ENCODE results near the gene KANK4. TPM values are rescaled to one million over a fixed set of nuclear protein-coding genes. Genes with fewer than 3 reads are reported as not detected.

The KANK4 gene
- total RNA-seq, 2 donors from 2014 or later: 0.46 to 0.70 TPM

DNA sequence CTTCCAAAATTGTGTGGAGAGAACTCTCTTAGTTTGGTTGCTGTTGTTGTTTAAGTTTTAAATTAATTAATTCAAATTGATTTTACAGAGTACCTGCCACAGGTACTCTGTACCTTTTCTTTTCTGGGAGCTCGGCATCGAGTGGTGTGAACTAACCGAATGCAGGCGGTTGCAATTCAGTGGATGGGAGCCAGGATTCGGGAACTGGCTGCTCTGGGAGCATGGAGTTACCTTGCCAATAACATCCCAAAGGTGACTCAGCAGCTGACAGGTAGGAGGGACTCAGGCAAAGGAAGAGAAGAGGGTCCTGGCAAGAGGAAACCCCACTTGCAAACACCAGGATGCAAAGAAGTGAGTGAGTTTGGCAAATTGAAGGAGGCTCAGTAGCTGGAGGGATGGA is 24.7 kb upstream of the KANK4 start:
- no peak overlapping the region for H3K4me3 ChIP-seq (ENCODE audit: low read length)
- no peak for DNase-seq
- TF ChIP-seq, protein P1, sequence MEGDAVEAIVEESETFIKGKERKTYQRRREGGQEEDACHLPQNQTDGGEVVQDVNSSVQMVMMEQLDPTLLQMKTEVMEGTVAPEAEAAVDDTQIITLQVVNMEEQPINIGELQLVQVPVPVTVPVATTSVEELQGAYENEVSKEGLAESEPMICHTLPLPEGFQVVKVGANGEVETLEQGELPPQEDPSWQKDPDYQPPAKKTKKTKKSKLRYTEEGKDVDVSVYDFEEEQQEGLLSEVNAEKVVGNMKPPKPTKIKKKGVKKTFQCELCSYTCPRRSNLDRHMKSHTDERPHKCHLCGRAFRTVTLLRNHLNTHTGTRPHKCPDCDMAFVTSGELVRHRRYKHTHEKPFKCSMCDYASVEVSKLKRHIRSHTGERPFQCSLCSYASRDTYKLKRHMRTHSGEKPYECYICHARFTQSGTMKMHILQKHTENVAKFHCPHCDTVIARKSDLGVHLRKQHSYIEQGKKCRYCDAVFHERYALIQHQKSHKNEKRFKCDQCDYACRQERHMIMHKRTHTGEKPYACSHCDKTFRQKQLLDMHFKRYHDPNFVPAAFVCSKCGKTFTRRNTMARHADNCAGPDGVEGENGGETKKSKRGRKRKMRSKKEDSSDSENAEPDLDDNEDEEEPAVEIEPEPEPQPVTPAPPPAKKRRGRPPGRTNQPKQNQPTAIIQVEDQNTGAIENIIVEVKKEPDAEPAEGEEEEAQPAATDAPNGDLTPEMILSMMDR (conservative IDR thresholded peaks at IDR 0.05): no peak
- H3K9me3 ChIP-seq (ENCODE audit: control insufficient read depth, low read length): no peaks in the 10 kb centered on the region
- no peak overlapping the region for H3K27ac Mint-ChIP-seq
- no peaks in the 10 kb centered on the region for H3K36me3 Mint-ChIP-seq (ENCODE audit: low read depth)
- H3K9ac ChIP-seq (ENCODE audit: extremely low read depth, low read length, poor library complexity, severe bottlenecking): no peak overlapping the region
- H3K4me1 ChIP-seq (ENCODE audit: control insufficient read depth, insufficient read depth, low read length): peaks cover 4% of the 10 kb centered on the region
- no peaks in the 10 kb centered on the region for H3K9me3 Mint-ChIP-seq
- peaks cover 4% of the 10 kb centered on the region for H3K27me3 ChIP-seq (ENCODE audit: control insufficient read depth, insufficient read depth, low read length, poor library complexity, severe bottlenecking)
- H3K27me3 Mint-ChIP-seq (ENCODE audit: insufficient read depth): peaks cover 8% of the 10 kb centered on the region
- H3K36me3 ChIP-seq (ENCODE audit: control insufficient read depth, insufficient read depth, low read length): no peaks in the 10 kb centered on the region
- no peak overlapping the region for H3K27ac ChIP-seq (ENCODE audit: low read depth, low read length)
- 92 to 100% methylated on average over 1 to 5 of the region's 5 CpGs for WGBS, 2 experiments (ENCODE audit: insufficient coverage in 1 of 2, insufficient read length in 1 of 2)
- H3K4me1 Mint-ChIP-seq: no peaks in the 10 kb centered on the region
- H3K4me3 Mint-ChIP-seq: no peak overlapping the region

DNA sequence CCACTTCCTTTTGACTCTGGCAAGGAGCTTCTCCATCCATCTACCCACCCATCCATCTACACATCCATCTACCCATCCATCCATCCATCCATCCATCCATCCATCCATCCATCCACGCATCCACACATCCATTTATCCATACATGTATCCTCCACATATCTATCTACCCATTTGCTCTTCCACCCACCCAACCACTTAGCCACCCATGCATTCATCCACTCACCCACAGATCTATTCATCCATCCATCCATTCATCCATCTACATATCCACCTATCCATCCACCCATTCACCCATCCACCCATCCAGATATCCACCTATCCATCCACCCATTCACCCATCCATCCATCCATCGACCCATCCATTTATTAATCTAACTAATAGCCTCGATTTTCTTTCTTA is 23.0 kb upstream of the KANK4 start:
- WGBS, 2 experiments (ENCODE audit: insufficient coverage in 1 of 2, insufficient read length in 1 of 2): 88 to 100% methylated on average over 1 to 2 of the region's 3 CpGs

DNA sequence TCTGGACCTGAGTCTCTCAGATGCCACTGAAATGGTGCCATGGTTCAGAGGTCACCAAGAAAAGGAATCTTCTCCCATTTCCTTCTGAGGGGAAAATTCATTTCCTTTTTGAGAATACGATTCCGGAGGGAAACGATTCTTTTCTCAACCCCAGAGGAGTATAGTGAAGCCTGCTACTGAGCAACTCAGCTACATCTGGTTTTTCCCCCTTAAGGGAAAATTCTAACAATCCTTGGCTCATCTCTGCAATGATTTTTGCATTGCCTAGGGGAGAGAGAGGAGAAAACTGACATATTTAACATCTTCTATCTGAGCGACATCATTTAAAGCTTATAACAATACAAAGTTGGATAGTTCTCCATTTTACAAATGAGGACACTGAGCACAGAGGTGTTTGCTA is 22.4 kb upstream of the KANK4 start:
- 92 to 100% methylated on average over 2 to 4 of the region's 4 CpGs for WGBS, 2 experiments (ENCODE audit: insufficient coverage in 1 of 2, insufficient read length in 1 of 2)
- H3K36me3 ChIP-seq (ENCODE audit: control insufficient read depth, insufficient read depth, low read length): no peaks in the 10 kb centered on the region
- no peak overlapping the region for H3K4me3 ChIP-seq (ENCODE audit: low read length)
- H3K4me1 Mint-ChIP-seq: peaks cover 8% of the 10 kb centered on the region
- no peaks in the 10 kb centered on the region for H3K9me3 Mint-ChIP-seq
- no peak overlapping the region for H3K27ac ChIP-seq (ENCODE audit: low read depth, low read length)
- H3K4me1 ChIP-seq (ENCODE audit: control insufficient read depth, insufficient read depth, low read length): no peaks in the 10 kb centered on the region
- no peaks in the 10 kb centered on the region for H3K36me3 Mint-ChIP-seq (ENCODE audit: low read depth)
- H3K9ac ChIP-seq (ENCODE audit: extremely low read depth, low read length, poor library complexity, severe bottlenecking): no peak overlapping the region
- H3K9me3 ChIP-seq (ENCODE audit: control insufficient read depth, low read length): no peaks in the 10 kb centered on the region
- no peak for DNase-seq
- H3K27ac Mint-ChIP-seq: no peak overlapping the region
- TF ChIP-seq, protein P1 (conservative IDR thresholded peaks at IDR 0.05): no peak
- H3K27me3 Mint-ChIP-seq (ENCODE audit: insufficient read depth): peaks cover 8% of the 10 kb centered on the region
- peaks cover 4% of the 10 kb centered on the region for H3K27me3 ChIP-seq (ENCODE audit: control insufficient read depth, insufficient read depth, low read length, poor library complexity, severe bottlenecking)
- no peak overlapping the region for H3K4me3 Mint-ChIP-seq

More for the DNA sequence above, 23.0 kb upstream of the KANK4 start:
- Histone ChIP-seq H3K36me3 (ENCODE audit: control insufficient read depth, insufficient read depth, low read length) (no peaks in the 10 kb centered on the region), H3K4me1 (ENCODE audit: control insufficient read depth, insufficient read depth, low read length) (no peaks in the 10 kb centered on the region), H3K9me3 (ENCODE audit: control insufficient read depth, low read length) (no peaks in the 10 kb centered on the region), H3K4me3 (ENCODE audit: low read length) (no peak overlapping the region), H3K27me3 (ENCODE audit: control insufficient read depth, insufficient read depth, low read length, poor library complexity, severe bottlenecking) (peaks cover 4% of the 10 kb centered on the region), H3K9ac (ENCODE audit: extremely low read depth, low read length, poor library complexity, severe bottlenecking) (no peak overlapping the region), H3K27ac (ENCODE audit: low read depth, low read length) (no peak overlapping the region)
- H3K36me3 Mint-ChIP-seq (ENCODE audit: low read depth): no peaks in the 10 kb centered on the region
- no peak for DNase-seq
- no peaks in the 10 kb centered on the region for H3K9me3 Mint-ChIP-seq
- peaks cover 8% of the 10 kb centered on the region for H3K27me3 Mint-ChIP-seq (ENCODE audit: insufficient read depth)
- H3K4me3 Mint-ChIP-seq: no peak overlapping the region
- no peak overlapping the region for H3K27ac Mint-ChIP-seq
- TF ChIP-seq, protein P1 (conservative IDR thresholded peaks at IDR 0.05): no peak
- peaks cover 8% of the 10 kb centered on the region for H3K4me1 Mint-ChIP-seq

Data from endodermal cell (in vitro differentiated cells).